DOHH2 (cell line): Measurements from ENCODE around the gene TRABD2A.

ENCODE experiments used
- EZH2phosphoT487 ChIP-seq: fragments of 200-600 bp; sonication (generic); IDR thresholded peaks from 2 replicates; pipeline ENCODE4 v1.6.1; 2017; ENCODE audit warnings: borderline replicate concordance, mild to moderate bottlenecking, antibody characterized with exemption, low read length, moderate library complexity, mixed read lengths
- TF ChIP-seq, protein P1 (sequence below): fragments of 200-600 bp; sonication (generic); IDR thresholded peaks from one replicate; pipeline ENCODE4 v1.5.1; 2014; ENCODE audit warnings: antibody characterized with exemption, mild to moderate bottlenecking, low read depth, low read length; ENCODE audit not compliant: poor library complexity, severe bottlenecking

DNA sequence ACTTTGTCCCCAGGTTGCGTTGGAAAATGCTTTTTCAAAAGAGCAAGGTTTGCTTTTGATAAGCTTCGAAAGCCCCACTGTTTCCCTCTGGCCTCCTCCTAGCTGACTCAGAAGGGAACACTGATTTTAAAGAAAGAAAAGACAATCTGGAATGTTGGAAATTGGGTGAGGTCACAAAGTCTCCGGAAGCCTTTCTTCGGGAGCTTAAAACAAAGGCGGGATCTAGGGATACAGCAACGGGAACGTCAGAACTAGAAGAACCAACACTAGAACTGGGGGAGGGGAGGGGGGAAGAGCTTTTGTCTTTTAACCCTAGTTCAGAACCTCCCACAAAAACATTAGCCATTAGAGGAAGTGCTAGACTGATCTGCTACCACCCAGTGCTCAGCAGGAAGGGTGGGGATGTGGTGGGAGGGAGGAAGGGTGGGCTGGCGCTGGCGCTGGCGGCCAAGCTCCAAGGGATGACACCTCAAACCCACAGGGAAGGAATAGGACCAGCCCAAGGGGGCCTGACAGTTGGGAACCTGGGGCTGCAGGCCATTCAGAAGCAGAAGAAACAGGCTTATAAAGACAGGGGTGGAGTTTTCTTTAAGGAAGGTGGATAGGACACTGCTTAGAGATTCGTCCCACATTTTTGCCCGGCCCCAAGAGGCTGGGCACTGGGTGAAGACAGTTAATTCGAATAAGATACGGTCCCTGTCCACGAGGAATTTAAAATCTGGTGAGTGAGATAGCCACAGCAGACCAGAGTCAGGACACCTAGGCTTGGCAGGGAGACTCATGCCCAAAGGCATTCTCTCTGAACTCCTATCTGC, 26.2 kb upstream of the TRABD2A start:
- TF ChIP-seq EZH2phosphoT487: no peak
- TF ChIP-seq, protein P1, sequence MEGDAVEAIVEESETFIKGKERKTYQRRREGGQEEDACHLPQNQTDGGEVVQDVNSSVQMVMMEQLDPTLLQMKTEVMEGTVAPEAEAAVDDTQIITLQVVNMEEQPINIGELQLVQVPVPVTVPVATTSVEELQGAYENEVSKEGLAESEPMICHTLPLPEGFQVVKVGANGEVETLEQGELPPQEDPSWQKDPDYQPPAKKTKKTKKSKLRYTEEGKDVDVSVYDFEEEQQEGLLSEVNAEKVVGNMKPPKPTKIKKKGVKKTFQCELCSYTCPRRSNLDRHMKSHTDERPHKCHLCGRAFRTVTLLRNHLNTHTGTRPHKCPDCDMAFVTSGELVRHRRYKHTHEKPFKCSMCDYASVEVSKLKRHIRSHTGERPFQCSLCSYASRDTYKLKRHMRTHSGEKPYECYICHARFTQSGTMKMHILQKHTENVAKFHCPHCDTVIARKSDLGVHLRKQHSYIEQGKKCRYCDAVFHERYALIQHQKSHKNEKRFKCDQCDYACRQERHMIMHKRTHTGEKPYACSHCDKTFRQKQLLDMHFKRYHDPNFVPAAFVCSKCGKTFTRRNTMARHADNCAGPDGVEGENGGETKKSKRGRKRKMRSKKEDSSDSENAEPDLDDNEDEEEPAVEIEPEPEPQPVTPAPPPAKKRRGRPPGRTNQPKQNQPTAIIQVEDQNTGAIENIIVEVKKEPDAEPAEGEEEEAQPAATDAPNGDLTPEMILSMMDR: no peak
